ENCODE measurements around the gene RPS6KA4.

DNA sequence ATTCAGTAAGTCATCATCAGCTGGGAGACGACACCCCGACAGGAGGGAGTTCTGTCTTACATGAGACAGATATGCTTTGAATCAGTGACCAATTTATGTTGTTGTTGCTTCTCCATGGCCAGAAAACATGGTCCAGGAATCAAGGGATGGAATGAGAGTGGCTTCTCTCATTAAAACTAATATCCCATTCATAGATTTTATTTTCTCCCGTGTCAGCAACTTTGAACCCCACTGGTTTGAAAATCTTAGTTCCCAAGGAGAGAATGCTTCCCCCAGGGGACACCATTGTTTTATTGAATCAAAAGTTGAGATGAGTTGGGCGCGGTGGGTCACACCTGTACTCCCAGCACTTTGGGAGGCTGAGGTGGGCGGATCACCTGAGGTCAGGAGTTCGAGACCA is 42.8 kb downstream of the RPS6KA4 start:
- no peak for TF ChIP-seq EZH2 (IDR thresholded peaks at IDR 0.05; ENCODE audit: borderline replicate concordance, low read length)
- TF ChIP-seq, protein P1, sequence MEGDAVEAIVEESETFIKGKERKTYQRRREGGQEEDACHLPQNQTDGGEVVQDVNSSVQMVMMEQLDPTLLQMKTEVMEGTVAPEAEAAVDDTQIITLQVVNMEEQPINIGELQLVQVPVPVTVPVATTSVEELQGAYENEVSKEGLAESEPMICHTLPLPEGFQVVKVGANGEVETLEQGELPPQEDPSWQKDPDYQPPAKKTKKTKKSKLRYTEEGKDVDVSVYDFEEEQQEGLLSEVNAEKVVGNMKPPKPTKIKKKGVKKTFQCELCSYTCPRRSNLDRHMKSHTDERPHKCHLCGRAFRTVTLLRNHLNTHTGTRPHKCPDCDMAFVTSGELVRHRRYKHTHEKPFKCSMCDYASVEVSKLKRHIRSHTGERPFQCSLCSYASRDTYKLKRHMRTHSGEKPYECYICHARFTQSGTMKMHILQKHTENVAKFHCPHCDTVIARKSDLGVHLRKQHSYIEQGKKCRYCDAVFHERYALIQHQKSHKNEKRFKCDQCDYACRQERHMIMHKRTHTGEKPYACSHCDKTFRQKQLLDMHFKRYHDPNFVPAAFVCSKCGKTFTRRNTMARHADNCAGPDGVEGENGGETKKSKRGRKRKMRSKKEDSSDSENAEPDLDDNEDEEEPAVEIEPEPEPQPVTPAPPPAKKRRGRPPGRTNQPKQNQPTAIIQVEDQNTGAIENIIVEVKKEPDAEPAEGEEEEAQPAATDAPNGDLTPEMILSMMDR (conservative IDR thresholded peaks at IDR 0.05 in 1 of 2, IDR thresholded peaks at IDR 0.05 in 1 of 2; ENCODE audit: extremely low read depth in 1 of 2, insufficient read depth in 1 of 2, low read depth in 1 of 2, low read length in 2 of 2): no peak
